Endothelial cell of hepatic sinusoid (primary cell): ENCODE data around the gene SIRT7.

ENCODE experiments used
- in situ Hi-C: cut with HindIII; loops from 2 replicates; pipeline ENCODE4 v1.10.0; 2017; ENCODE audit warnings: low sequenced_read_pairs

Gene SIRT7, protein sequence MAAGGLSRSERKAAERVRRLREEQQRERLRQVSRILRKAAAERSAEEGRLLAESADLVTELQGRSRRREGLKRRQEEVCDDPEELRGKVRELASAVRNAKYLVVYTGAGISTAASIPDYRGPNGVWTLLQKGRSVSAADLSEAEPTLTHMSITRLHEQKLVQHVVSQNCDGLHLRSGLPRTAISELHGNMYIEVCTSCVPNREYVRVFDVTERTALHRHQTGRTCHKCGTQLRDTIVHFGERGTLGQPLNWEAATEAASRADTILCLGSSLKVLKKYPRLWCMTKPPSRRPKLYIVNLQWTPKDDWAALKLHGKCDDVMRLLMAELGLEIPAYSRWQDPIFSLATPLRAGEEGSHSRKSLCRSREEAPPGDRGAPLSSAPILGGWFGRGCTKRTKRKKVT

GRCh38 chr17:81917565-81918332 is at the start of gene SIRT7:
SIRT7 (minus strand) TSS chr17:81918176; CDS start chr17:81918131, 45 bp downstream.
- in situ Hi-C loops: loop anchor here (10.0 kb wide), 2 partner anchors 57 to 217 kb away; partner anchors contain the start of gene ASPSCR1

- in situ Hi-C loops: no loop called here
Measured at GRCh38 chr17:81967244-81967532, 49.2 kb upstream of the SIRT7 start.

DNA sequence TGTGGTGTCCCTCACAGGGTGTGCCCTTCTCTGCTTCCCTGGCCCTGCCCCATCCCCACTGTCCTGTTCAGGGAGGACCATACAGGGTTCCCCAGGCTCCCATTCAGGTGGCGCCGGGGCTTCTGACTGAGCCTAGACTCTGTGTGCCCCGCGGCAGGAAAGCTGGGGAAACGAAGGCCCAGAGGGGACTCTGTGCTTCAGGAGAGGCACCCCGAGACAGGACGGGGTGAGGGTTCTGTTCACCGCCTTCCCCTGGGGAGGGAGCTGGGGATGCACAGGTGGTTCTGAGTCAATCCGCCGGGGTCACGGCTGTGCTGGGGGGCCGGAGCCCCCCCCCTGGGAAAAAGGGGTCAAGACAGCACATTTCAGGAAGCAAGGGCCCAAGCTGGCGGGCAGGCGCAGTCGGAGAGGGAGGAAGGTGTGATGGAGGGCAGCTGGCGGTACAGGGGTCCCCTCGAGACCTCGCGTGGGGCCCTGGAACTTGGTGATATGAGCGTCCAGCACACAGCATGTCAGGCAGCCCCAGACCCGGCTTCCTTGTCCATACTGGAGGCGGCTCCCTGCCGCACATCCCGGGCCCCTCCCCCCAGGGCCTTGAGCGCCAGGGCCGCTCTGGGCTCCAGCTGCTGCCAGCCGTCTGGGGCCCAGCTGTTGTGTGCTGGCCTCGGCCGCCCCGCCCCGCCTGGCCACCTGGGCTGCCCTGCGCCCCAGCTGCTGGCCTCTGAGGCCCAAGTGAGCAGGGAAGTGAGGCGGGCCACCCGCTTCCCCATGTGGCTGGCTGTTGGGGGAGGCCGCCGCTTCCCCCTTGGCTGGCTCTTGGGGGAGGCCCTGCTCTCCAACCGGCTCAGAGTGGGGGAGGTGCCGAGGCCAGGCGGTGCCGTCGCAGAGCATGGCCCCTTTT is 48.6 kb upstream of the SIRT7 start:
- in situ Hi-C loops: no loop called here

GRCh38 chr17:81964081-81964849 is 46.3 kb upstream of the SIRT7 start:
- in situ Hi-C loops: no loop called here

- in situ Hi-C loops: no loop called here
Measured at GRCh38 chr17:81962499-81963441, 44.8 kb upstream of the SIRT7 start.

- in situ Hi-C loops: no loop called here
Measured at GRCh38 chr17:81961521-81962498, 43.8 kb upstream of the SIRT7 start.

GRCh38 chr17:81961087-81961511 is 43.1 kb upstream of the SIRT7 start, which contains the start of gene NOTUM:
NOTUM (minus strand) TSS chr17:81961187; CDS start chr17:81960909, 278 bp downstream.
- in situ Hi-C loops: no loop called here

DNA sequence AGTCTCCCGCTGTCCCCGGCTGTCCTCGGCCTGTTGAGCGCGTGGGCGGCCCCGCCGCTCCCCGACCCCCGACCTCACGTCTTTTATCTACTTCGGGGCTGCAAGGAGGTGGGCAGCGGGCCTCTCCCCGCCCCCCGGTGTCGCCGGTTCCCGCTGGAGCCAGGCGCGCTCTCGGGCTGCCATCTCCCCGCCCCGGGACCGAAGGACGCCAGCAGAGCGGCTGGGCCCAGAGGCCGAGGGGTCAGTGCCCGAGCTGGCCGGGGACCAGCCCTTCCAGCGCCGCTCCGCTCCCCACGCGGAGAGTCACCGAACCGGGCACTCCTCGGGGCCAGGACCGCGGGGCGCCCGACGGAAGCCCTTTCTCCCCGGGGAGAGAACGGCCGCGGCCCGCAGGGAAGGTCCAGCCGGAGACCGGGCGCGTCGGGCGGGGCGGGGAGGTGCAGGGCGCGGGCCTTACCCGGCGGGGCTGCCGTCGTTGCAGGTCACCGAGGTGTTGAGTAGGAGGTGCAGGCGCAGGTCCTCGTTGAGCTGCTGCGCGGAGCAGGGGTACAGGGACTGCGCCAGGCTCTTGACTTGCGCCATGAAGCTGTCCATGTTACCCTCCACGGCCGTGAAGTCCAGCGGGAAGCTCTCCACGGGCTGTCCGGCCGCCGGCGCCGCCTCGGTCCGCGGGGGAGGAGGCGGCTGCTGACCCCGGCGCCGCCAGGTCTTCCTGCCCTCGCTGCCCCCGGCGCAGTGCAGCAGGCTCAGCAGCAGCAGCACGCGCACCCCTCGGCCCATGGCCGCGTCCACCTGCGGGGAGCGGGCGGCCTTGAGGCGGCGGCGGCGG is 42.4 kb upstream of the SIRT7 start:
- in situ Hi-C loops: no loop called here

DNA sequence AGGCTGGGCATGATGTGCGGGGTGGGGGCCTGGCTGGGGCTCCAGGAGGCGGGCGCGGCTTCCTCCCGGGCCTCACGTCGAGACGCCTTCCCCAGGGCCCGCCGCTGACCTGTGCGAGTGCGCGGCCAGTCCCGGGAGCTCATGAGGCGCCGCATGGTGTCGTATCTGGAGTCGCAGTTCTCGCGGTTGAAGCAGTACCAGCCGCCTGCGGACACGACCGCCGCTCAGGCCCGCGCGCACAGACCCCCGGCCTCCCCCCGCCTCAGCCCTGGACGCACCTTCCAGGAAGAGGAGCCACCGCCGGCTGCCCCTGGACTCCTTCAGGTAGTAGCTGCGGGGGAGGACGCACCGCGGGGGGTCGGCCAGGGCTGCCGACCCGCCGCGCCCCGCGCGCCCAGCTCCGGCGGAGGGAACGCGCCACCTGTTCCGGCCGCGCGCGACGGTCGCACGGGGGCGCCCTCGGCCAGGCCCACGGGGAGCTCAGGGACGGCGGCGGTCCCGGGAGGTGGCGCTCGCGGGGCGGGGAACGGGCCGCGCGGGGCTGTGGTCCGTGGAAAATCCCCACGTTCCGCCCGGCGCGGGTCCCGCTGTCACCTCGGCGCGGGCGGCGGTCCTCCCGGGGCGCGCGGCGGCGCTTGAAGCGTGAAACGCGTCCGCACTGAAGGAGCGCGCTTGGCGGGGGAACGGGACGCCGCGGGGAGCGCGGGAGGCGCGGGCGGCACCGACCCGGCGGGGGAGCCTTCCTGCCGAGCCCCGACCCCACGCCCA is 41.6 kb upstream of the SIRT7 start:
- in situ Hi-C loops: no loop called here

- in situ Hi-C loops: no loop called here
Measured at GRCh38 chr17:81958633-81959342, 40.8 kb upstream of the SIRT7 start.

GRCh38 chr17:81957691-81958432 is 39.9 kb upstream of the SIRT7 start:
- in situ Hi-C loops: no loop called here

GRCh38 chr17:81956607-81957589 is 38.9 kb upstream of the SIRT7 start:
- in situ Hi-C loops: no loop called here

DNA sequence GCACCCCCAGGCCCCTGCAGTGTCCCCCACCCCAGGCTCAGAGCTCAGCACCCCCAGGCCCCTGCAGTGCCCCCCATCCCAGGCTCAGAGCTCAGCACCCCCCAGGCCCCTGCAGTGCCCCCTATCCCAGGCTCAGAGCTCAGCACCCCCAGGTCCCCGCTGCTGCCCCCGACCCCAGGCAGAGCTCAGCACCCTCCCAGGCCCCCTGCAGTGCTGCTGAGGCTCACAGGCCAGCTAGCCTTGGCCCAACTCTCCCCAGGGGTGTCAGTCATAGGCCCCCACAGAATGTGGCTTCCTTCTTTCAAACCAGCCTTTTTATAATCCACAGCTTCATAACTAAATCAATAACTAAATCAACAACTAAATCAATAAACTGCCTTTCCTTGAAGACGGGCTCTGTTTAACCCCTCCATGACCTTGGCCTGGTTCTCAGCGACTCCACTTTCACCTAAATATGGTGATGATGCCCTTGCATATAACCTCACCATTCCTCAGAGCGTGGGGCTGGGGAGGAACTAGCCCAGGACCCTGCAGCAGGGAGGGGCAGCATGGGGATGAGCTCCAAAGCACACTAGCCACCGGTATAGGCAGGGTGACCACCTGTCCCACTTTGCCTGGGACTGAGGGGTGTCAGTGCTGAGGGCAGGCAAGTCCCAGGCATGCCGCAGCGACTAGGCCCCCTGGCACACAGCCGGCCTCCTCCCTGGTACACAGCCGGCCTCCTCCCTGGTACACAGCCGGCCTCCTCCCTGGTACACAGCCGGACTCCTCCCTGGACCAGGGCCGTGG is 38.0 kb upstream of the SIRT7 start:
- in situ Hi-C loops: no loop called here
